ENCODE measurements around the gene FOXM1.

DNA sequence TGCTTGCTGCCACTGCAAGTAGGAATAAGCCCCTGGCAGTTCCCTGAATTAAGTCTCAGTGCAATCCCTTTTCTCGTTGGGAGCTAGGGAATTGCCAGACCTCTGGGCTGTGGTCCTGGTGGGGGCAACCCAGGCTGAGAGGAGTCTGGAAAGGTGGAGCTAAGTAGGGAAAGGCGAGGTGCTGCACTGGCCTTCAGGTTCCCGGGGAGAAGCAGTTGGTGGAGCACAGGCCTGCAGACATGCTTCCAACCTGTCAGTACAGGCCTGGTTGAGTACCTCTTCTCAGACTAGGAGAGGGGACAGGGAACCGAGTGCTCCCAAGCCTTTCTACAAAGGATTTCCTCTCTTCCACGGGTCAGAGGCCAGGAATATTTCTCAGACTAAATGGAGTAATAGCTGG is 43.6 kb downstream of the FOXM1 start:
- TF ChIP-seq, protein P1, sequence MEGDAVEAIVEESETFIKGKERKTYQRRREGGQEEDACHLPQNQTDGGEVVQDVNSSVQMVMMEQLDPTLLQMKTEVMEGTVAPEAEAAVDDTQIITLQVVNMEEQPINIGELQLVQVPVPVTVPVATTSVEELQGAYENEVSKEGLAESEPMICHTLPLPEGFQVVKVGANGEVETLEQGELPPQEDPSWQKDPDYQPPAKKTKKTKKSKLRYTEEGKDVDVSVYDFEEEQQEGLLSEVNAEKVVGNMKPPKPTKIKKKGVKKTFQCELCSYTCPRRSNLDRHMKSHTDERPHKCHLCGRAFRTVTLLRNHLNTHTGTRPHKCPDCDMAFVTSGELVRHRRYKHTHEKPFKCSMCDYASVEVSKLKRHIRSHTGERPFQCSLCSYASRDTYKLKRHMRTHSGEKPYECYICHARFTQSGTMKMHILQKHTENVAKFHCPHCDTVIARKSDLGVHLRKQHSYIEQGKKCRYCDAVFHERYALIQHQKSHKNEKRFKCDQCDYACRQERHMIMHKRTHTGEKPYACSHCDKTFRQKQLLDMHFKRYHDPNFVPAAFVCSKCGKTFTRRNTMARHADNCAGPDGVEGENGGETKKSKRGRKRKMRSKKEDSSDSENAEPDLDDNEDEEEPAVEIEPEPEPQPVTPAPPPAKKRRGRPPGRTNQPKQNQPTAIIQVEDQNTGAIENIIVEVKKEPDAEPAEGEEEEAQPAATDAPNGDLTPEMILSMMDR (IDR thresholded peaks at IDR 0.05 in 2 of 3, conservative IDR thresholded peaks at IDR 0.05 in 1 of 3; ENCODE audit: control insufficient read depth in 2 of 3, extremely low read depth in 1 of 3, insufficient read depth in 1 of 3, low read depth in 3 of 3, low read length in 3 of 3) = no peak
- no peak for TF ChIP-seq RCOR1 (conservative IDR thresholded peaks at IDR 0.05; ENCODE audit: low read depth, low read length)

Data from GM12878 (cell line).